T-helper 9 cell (primary cell): ENCODE data around the gene LDB3.
"Not testable (repeated sequence)": the region's sequence is repeated elsewhere in the genome, so short reads cannot be mapped to it uniquely, and the experiment has no call there.

Experiments used
- DNase-seq: peaks from one replicate; pipeline ENCODE4 v3.0.0-alpha.2; 2020

LDB3 gene

GRCh38 chr10:86734207-86734988 is 66.1 kb downstream of the LDB3 start:
- no peak for DNase-seq

GRCh38 chr10:86735278-86735677 is 67.0 kb downstream of the LDB3 start:
- not testable (repeated sequence) for DNase-seq

- no peak for DNase-seq
Observed at GRCh38 chr10:86742230-86742629, 73.9 kb downstream of the LDB3 start.

- no peak for DNase-seq
Observed at GRCh38 chr10:86744067-86744725, 75.9 kb downstream of the LDB3 start.

- no peak for DNase-seq
Observed at GRCh38 chr10:86747796-86748581, 79.7 kb downstream of the LDB3 start.

GRCh38 chr10:86749854-86750253 is 81.5 kb downstream of the LDB3 start:
- DNase-seq, result no peak

GRCh38 chr10:86751477-86751876 is 83.2 kb downstream of the LDB3 start:
- DNase-seq, result no peak

- no peak for DNase-seq
Observed at GRCh38 chr10:86752311-86752710, 84.0 kb downstream of the LDB3 start.

GRCh38 chr10:86753051-86753450 is 84.7 kb downstream of the LDB3 start:
- DNase-seq, result no peak

GRCh38 chr10:86753638-86754434 is 85.5 kb downstream of the LDB3 start:
- DNase-seq, result no peak

- no peak for DNase-seq
Observed at GRCh38 chr10:86755454-86755739, 87.1 kb downstream of the LDB3 start.

- DNase-seq, result peak; percentile 84
Observed at GRCh38 chr10:86755740-86756510, 87.6 kb downstream of the LDB3 start.

- DNase-seq, result no peak
Observed at GRCh38 chr10:86756511-86757112, 88.3 kb downstream of the LDB3 start, which contains the start of gene BMPR1A. Gene BMPR1A, plus strand, starts transcription at chr10:86756619. Its CDS starts 119,400 bp downstream, at chr10:86876019.

GRCh38 chr10:86757113-86757972 is 89.0 kb downstream of the LDB3 start:
- DNase-seq, result peak; percentile 5

GRCh38 chr10:86758189-86759072 is 90.1 kb downstream of the LDB3 start:
- no peak for DNase-seq

GRCh38 chr10:86759073-86759672 is 90.9 kb downstream of the LDB3 start:
- DNase-seq, result no peak

- no peak for DNase-seq
Observed at GRCh38 chr10:86763404-86763803, 95.1 kb downstream of the LDB3 start.

GRCh38 chr10:86765548-86765947 is 97.2 kb downstream of the LDB3 start:
- no peak for DNase-seq
